ENCODE results near the gene TIAM1.

GRCh38 chr21:31132574-31133242, 211.4 kb downstream of the TIAM1 start:
- TF ChIP-seq, protein P1, sequence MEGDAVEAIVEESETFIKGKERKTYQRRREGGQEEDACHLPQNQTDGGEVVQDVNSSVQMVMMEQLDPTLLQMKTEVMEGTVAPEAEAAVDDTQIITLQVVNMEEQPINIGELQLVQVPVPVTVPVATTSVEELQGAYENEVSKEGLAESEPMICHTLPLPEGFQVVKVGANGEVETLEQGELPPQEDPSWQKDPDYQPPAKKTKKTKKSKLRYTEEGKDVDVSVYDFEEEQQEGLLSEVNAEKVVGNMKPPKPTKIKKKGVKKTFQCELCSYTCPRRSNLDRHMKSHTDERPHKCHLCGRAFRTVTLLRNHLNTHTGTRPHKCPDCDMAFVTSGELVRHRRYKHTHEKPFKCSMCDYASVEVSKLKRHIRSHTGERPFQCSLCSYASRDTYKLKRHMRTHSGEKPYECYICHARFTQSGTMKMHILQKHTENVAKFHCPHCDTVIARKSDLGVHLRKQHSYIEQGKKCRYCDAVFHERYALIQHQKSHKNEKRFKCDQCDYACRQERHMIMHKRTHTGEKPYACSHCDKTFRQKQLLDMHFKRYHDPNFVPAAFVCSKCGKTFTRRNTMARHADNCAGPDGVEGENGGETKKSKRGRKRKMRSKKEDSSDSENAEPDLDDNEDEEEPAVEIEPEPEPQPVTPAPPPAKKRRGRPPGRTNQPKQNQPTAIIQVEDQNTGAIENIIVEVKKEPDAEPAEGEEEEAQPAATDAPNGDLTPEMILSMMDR (IDR thresholded peaks at IDR 0.05): no peak
- TF ChIP-seq POLR2AphosphoS5 (IDR thresholded peaks at IDR 0.05; ENCODE audit: insufficient read depth in 1 of 2, low read depth in 1 of 2): no peak

Data from vagina (tissue), 2 donors.